Neural progenitor cell (in vitro differentiated cells): ENCODE data around the gene SMAP2. TPM values are rescaled to one million over a fixed set of nuclear protein-coding genes. Genes with fewer than 3 reads are reported as not detected.

Experiments used
- DNase-seq: peaks from one replicate; pipeline ENCODE4 v3.0.0-alpha.2; 2016; ENCODE audit warnings: low spot score
- H2AFZ ChIP-seq: fragments of 200-600 bp; sonication (generic); replicated peaks from 2 replicates; pipeline ENCODE4 v1.6.1; 2016; ENCODE audit warnings: antibody characterized with exemption
- H3F3A ChIP-seq: fragments of 200-600 bp; sonication (generic); 2 replicates; pipeline ENCODE4 v1.6.1; 2016; ENCODE audit warnings: antibody characterized with exemption, low read depth
- H3K27ac ChIP-seq: fragments of 200-600 bp; sonication (generic); 2 replicates; pipeline ENCODE4 v1.5.1; 2016; ENCODE audit warnings: mild to moderate bottlenecking
- H3K27me3 ChIP-seq: fragments of 200-600 bp; sonication (generic); 2 replicates; pipeline ENCODE4 v1.6.1; 2016; ENCODE audit warnings: mild to moderate bottlenecking, moderate library complexity
- H3K36me3 ChIP-seq: fragments of 200-600 bp; sonication (generic); 2 replicates; pipeline ENCODE4 v1.5.1; 2016
- H3K4me1 ChIP-seq: fragments of 200-600 bp; sonication (generic); 2 replicates; pipeline ENCODE4 v1.6.1; 2016; ENCODE audit warnings: mixed run types
- H3K4me2 ChIP-seq: fragments of 200-600 bp; sonication (generic); 2 replicates; pipeline ENCODE4 v1.6.1; 2016
- H3K4me3 ChIP-seq: fragments of 200-600 bp; sonication (generic); 2 replicates; pipeline ENCODE4 v1.5.1; 2016
- H3K79me2 ChIP-seq: fragments of 200-600 bp; sonication (generic); 2 replicates; pipeline ENCODE4 v1.6.1; 2016; ENCODE audit warnings: low read depth
- H3K9ac ChIP-seq: fragments of 200-600 bp; sonication (generic); 2 replicates; pipeline ENCODE4 v1.6.1; 2016
- H3K9me3 ChIP-seq: fragments of 200-600 bp; sonication (generic); 2 replicates; pipeline ENCODE4 v1.5.1; 2016; ENCODE audit warnings: low read depth
- H4K20me1 ChIP-seq: fragments of 200-600 bp; sonication (generic); 2 replicates; pipeline ENCODE4 v1.6.1; 2016; ENCODE audit warnings: low read depth
- H3K27ac Mint-ChIP-seq: 3 replicates; pipeline ENCODE4 v1.8.0; 2021; ENCODE audit warnings: mixed read lengths
- H3K27me3 Mint-ChIP-seq: 2 replicates; pipeline ENCODE4 v1.8.0; 2022; ENCODE audit warnings: low read depth, mild to moderate bottlenecking, inconsistent platforms, moderate library complexity, mixed read lengths; ENCODE audit not compliant: insufficient read depth
- H3K36me3 Mint-ChIP-seq: 3 replicates; pipeline ENCODE4 v1.8.0; 2021; ENCODE audit warnings: mixed read lengths
- H3K4me1 Mint-ChIP-seq: 3 replicates; pipeline ENCODE4 v1.8.0; 2021; ENCODE audit warnings: mixed read lengths
- H3K4me3 Mint-ChIP-seq: 3 replicates; pipeline ENCODE4 v1.8.0; 2021; ENCODE audit warnings: mild to moderate bottlenecking, moderate library complexity, mixed read lengths
- H3K9me3 Mint-ChIP-seq: 3 replicates; pipeline ENCODE4 v1.8.0; 2020; ENCODE audit warnings: mixed read lengths
- EZH2 ChIP-seq: fragments of 200-600 bp; sonication (generic); IDR thresholded peaks from 2 replicates; pipeline ENCODE4 v1.6.1; 2017; ENCODE audit warnings: antibody characterized with exemption, mild to moderate bottlenecking, moderate library complexity
- EZH2phosphoT487 ChIP-seq: fragments of 200-600 bp; sonication (generic); IDR thresholded peaks from 2 replicates; pipeline ENCODE4 v1.6.1; 2017; ENCODE audit warnings: antibody characterized with exemption
- total RNA-seq: library from RNA; depleted of rRNA; stranded (reverse); fragments of >200 nt; gene quantifications from 2 replicates; pipeline ENCODE4 v1.2.3, GENCODE V29; 2015; ENCODE audit warnings: low replicate concordance
- TF ChIP-seq, protein P1 (sequence below): fragments of 200-600 bp; sonication (generic); IDR thresholded peaks from 2 replicates; pipeline ENCODE4 v1.5.1; 2017; ENCODE audit warnings: antibody characterized with exemption, mild to moderate bottlenecking

The SMAP2 gene
- total RNA-seq, 1 donor from 2014 or later: 9.4 TPM

DNA sequence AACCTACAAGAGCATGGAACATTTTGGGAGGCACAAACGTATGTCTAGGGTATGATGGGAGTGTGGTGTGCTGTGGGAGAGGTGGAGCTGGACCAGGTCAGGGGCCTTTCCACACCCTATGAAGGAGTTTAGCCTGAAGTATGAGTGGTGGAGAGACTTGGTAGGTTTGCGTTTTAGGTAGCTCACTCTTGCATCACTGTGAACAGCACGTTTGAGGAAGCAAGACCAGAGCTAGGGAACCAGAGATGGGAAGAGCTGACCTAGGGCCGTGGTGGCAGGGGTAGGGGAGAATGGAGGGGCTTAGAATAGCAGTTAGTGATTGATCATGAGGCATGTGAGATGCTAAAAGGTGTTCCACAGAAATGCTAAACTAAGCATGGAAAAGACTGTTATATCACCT, 51.7 kb downstream of the SMAP2 start:
- Histone ChIP-seq H3K27ac (no peak overlapping the region), H2AFZ (no peak overlapping the region), H3K4me3 (no peak overlapping the region), H3K27me3 (no peaks in the 10 kb centered on the region), H3K36me3 (no peaks in the 10 kb centered on the region), H3K9me3 (no peaks in the 10 kb centered on the region), H3K9ac (no peak overlapping the region), H3K79me2 (no peaks in the 10 kb centered on the region), H4K20me1 (no peaks in the 10 kb centered on the region), H3F3A (peaks cover 12% of the 10 kb centered on the region), H3K4me1 (peaks cover 15% of the 10 kb centered on the region), H3K4me2 (no peak overlapping the region)
- Mint-ChIP-seq H3K9me3 (peaks cover 5% of the 10 kb centered on the region), H3K4me1 (peaks cover 23% of the 10 kb centered on the region), H3K4me3 (no peak overlapping the region), H3K36me3 (peaks cover 2% of the 10 kb centered on the region), H3K27me3 (peaks cover 4% of the 10 kb centered on the region), H3K27ac (no peak overlapping the region)
- no peak for DNase-seq
- no peak for TF ChIP-seq EZH2

DNA sequence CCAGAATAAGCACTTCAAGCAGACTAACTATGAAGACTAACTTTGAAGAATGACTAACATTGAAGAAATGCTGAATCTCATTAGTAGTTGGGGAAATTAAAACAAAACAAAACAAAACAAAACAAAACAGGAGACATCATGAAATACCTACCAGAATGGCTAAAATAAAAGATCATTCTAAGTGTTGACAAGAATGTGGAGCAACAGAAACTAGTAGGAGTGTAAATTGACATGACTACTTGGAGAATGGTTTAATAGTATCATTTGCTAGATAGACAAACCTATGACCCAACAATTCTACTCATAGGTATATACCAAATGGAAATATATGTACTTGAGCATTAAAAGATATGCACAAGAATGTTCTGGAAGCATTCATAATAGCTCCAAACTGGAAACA, 57.9 kb downstream of the SMAP2 start:
- Mint-ChIP-seq H3K27ac (no peak overlapping the region), H3K4me3 (no peak overlapping the region), H3K9me3 (peaks cover 3% of the 10 kb centered on the region), H3K36me3 (no peaks in the 10 kb centered on the region), H3K4me1 (no peaks in the 10 kb centered on the region), H3K27me3 (peaks cover 2% of the 10 kb centered on the region)
- no peaks in the 10 kb centered on the region for H3K4me1 ChIP-seq
- H3K27ac ChIP-seq: no peak overlapping the region
- TF ChIP-seq EZH2 (no peak), EZH2phosphoT487 (no peak)
- TF ChIP-seq, protein P1, sequence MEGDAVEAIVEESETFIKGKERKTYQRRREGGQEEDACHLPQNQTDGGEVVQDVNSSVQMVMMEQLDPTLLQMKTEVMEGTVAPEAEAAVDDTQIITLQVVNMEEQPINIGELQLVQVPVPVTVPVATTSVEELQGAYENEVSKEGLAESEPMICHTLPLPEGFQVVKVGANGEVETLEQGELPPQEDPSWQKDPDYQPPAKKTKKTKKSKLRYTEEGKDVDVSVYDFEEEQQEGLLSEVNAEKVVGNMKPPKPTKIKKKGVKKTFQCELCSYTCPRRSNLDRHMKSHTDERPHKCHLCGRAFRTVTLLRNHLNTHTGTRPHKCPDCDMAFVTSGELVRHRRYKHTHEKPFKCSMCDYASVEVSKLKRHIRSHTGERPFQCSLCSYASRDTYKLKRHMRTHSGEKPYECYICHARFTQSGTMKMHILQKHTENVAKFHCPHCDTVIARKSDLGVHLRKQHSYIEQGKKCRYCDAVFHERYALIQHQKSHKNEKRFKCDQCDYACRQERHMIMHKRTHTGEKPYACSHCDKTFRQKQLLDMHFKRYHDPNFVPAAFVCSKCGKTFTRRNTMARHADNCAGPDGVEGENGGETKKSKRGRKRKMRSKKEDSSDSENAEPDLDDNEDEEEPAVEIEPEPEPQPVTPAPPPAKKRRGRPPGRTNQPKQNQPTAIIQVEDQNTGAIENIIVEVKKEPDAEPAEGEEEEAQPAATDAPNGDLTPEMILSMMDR: no peak
- H3K9ac ChIP-seq: no peak overlapping the region
- no peak for DNase-seq
- H3F3A ChIP-seq: no peaks in the 10 kb centered on the region
- no peaks in the 10 kb centered on the region for H3K9me3 ChIP-seq
- H3K79me2 ChIP-seq: no peaks in the 10 kb centered on the region
- no peak overlapping the region for H2AFZ ChIP-seq
- no peaks in the 10 kb centered on the region for H3K36me3 ChIP-seq
- H3K27me3 ChIP-seq: no peaks in the 10 kb centered on the region
- H3K4me2 ChIP-seq: no peak overlapping the region
- H3K4me3 ChIP-seq: no peak overlapping the region
- H4K20me1 ChIP-seq: no peaks in the 10 kb centered on the region

DNA sequence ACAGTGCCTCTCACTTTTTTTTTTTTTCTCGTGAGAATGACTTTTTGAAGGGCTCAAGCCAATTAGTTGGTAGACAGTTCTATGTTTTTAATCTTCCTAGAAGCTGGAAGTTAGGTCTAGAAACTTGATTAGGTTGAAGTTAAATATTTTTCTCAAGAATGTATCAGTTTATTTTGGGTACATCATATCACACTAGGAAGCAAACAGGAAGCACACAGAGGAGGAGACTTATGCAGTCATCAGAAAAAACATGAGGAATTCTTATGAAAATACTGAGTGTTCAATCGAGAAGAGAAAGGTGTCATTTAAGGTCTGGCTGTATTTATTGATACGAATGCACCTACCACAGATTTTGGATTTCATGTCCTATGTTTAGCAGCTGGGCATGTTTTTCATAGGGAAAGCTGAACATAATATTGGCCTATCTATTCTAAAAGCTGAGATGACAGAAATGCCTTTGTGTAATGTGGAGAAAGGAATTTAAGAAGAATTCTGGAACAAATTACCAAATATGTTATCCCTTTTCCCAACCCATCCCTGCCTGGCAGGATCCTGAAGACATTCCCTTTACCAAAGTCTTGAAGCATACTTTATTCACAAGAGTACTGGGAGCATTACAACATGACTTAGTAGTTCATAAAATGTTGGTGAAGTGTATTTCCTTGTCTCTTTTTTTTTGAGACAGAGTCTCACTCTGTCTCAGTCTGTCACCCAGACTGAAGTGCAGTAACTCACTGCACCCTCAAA, 59.3 kb downstream of the SMAP2 start:
- no peak overlapping the region for H3K9ac ChIP-seq
- TF ChIP-seq, protein P1: no peak
- TF ChIP-seq EZH2phosphoT487 (no peak), EZH2 (no peak)
- no peaks in the 10 kb centered on the region for H3K4me1 ChIP-seq
- H2AFZ ChIP-seq: no peak overlapping the region
- H3K79me2 ChIP-seq: no peaks in the 10 kb centered on the region
- Mint-ChIP-seq H3K27ac (no peak overlapping the region), H3K4me1 (no peaks in the 10 kb centered on the region), H3K9me3 (no peaks in the 10 kb centered on the region), H3K4me3 (no peak overlapping the region), H3K27me3 (no peaks in the 10 kb centered on the region), H3K36me3 (no peaks in the 10 kb centered on the region)
- H3K27ac ChIP-seq: no peak overlapping the region
- no peak overlapping the region for H3K4me3 ChIP-seq
- no peak for DNase-seq
- H4K20me1 ChIP-seq: no peaks in the 10 kb centered on the region
- H3K4me2 ChIP-seq: no peak overlapping the region
- no peaks in the 10 kb centered on the region for H3F3A ChIP-seq
- no peaks in the 10 kb centered on the region for H3K9me3 ChIP-seq
- H3K36me3 ChIP-seq: no peaks in the 10 kb centered on the region
- H3K27me3 ChIP-seq: no peaks in the 10 kb centered on the region

DNA sequence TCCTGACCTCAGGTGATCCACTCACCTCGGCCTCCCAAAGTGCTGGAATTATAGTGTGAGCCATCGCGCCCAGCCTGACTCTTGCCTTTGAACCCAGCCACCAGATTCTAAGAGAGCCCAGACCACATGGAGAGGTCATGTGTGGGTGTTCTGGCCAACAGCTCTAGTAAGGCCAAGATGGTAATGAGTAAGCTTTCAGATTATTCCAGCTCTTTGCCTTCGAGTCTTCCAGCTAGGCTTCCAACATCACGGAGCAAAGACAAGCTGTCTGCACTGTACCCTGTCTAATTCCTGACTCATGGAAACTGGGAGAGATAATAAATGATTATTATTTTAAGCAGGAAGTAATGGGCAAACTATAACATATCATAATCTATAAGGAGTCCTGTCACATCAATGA, 61.9 kb downstream of the SMAP2 start:
- Histone ChIP-seq H3K4me2 (no peak overlapping the region), H3K36me3 (no peaks in the 10 kb centered on the region), H3K9me3 (no peaks in the 10 kb centered on the region), H3K27me3 (no peaks in the 10 kb centered on the region), H2AFZ (no peak overlapping the region), H3K4me1 (no peaks in the 10 kb centered on the region), H3K4me3 (no peak overlapping the region), H4K20me1 (no peaks in the 10 kb centered on the region), H3K79me2 (no peaks in the 10 kb centered on the region), H3K27ac (no peak overlapping the region), H3K9ac (no peak overlapping the region), H3F3A (no peaks in the 10 kb centered on the region)
- no peaks in the 10 kb centered on the region for H3K4me1 Mint-ChIP-seq
- TF ChIP-seq, protein P1: no peak
- TF ChIP-seq EZH2 (no peak), EZH2phosphoT487 (no peak)
- no peak for DNase-seq
- H3K4me3 Mint-ChIP-seq: no peak overlapping the region
- H3K27me3 Mint-ChIP-seq: no peaks in the 10 kb centered on the region
- H3K36me3 Mint-ChIP-seq: no peaks in the 10 kb centered on the region
- no peaks in the 10 kb centered on the region for H3K9me3 Mint-ChIP-seq
- no peak overlapping the region for H3K27ac Mint-ChIP-seq
